Measurements from ENCODE around the gene GBGT1.

- TF ChIP-seq, protein P1, sequence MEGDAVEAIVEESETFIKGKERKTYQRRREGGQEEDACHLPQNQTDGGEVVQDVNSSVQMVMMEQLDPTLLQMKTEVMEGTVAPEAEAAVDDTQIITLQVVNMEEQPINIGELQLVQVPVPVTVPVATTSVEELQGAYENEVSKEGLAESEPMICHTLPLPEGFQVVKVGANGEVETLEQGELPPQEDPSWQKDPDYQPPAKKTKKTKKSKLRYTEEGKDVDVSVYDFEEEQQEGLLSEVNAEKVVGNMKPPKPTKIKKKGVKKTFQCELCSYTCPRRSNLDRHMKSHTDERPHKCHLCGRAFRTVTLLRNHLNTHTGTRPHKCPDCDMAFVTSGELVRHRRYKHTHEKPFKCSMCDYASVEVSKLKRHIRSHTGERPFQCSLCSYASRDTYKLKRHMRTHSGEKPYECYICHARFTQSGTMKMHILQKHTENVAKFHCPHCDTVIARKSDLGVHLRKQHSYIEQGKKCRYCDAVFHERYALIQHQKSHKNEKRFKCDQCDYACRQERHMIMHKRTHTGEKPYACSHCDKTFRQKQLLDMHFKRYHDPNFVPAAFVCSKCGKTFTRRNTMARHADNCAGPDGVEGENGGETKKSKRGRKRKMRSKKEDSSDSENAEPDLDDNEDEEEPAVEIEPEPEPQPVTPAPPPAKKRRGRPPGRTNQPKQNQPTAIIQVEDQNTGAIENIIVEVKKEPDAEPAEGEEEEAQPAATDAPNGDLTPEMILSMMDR (IDR thresholded peaks at IDR 0.05), result no peak
- TF ChIP-seq EZH2 (IDR thresholded peaks at IDR 0.05; ENCODE audit: borderline replicate concordance, insufficient read depth, low read depth, low read length, poor library complexity, severe bottlenecking), result no peak
Observed at GRCh38 chr9:133112663-133113026, 51.1 kb downstream of the GBGT1 start.

Data from B cell (primary cell).